ENCODE results near the gene LCN1. TPM values are rescaled to one million over a fixed set of nuclear protein-coding genes. Genes with fewer than 3 reads are reported as not detected.

The LCN1 gene
- total and polyA plus RNA-seq, 2 of the 4 experiments (the other 2 are of a cell fraction), result not detected

DNA sequence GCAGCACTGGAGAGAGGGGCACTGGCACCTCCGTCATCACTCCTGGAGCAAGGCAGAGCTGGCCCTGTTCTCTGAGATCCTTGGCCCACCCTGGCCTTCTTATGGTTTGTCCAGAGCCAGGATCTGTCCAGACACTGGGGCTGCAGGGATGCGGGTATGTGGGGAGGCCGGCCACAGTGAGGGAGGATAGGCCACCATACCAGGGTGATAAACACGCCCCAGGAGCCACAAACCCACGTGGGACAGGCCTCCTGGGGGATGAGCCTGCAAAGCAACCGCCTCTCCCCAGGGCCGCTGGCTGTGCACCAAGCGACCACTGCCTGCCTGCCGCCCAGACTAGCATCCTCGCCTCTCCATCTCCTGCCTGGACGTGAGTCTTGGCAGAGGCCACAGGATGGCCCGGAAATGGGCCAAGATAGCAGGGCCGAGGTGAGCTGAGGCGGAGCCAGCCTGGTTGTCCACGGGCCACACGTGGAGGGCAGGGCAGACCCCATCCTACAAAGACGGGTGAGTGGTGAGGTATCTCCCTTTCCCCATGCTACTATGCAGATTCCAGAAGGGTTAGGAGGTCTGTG is 29.2 kb downstream of the LCN1 start:
- in situ Hi-C loops (cut with MboI; ENCODE audit: low sequenced_read_pairs), result no loop called here
- no peak overlapping the region for H4K91ac ChIP-seq (ENCODE audit: insufficient read depth, low read depth, low read length)
- ChIA-PET POLR2A (ENCODE audit: unreplicated experiment) (no interaction called here), CTCF (no interaction called here)
- no TSS peak for BruUV-seq (replicated peaks)
- no peak overlapping the region for H2BK20ac ChIP-seq (ENCODE audit: low read depth, low read length)
- H3K9me3 ChIP-seq (ENCODE audit: control insufficient read depth, insufficient read depth, low read length), result no peaks in the 10 kb centered on the region
- H3K27ac ChIP-seq (ENCODE audit: insufficient read depth, low read length), result no peak overlapping the region
- H3K4me2 ChIP-seq (ENCODE audit: low read depth, low read length), result no peak overlapping the region
- H3K23ac ChIP-seq (ENCODE audit: low read depth, low read length), result no peak overlapping the region
- H3K4me1 ChIP-seq (ENCODE audit: control insufficient read depth, insufficient read depth, low read length), result no peaks in the 10 kb centered on the region
- H3K4me3 ChIP-seq (ENCODE audit: insufficient read depth, low read depth, low read length), result no peak overlapping the region
- dilution Hi-C loops (cut with HindIII; ENCODE audit: low sequenced_read_pairs, unreplicated experiment), result no loop called here
- H3K18ac ChIP-seq (ENCODE audit: low read depth, low read length), result no peak overlapping the region
- no peak overlapping the region for H2AK9ac ChIP-seq (replicated peaks; ENCODE audit: low read depth, low read length, poor library complexity)
- WGBS, 2 experiments (ENCODE audit: extremely low coverage in 2 of 2, insufficient read length in 1 of 2), result 80% methylated on average over 1 of the region's 17 CpGs; no CpG with 5 or more reads in 1 of the 2 experiments
- no peaks in the 10 kb centered on the region for H3K36me3 ChIP-seq (ENCODE audit: control insufficient read depth, insufficient read depth, low read length)
- intact Hi-C loops (cut with micrococcal nuclease), result no loop called here
- H3K56ac ChIP-seq (ENCODE audit: extremely low read depth, insufficient read depth, low read length), result no peak overlapping the region
- no peak overlapping the region for H2BK5ac ChIP-seq (ENCODE audit: low read depth, low read length, poor library complexity, severe bottlenecking)
- H4K8ac ChIP-seq (ENCODE audit: low read depth in 2 of 2, low read length in 2 of 2), result no peak overlapping the region
- H3K27me3 ChIP-seq (ENCODE audit: control insufficient read depth, insufficient read depth, low read length), result no peaks in the 10 kb centered on the region; the same call in 1 of the 2 replicates
- H2AK5ac ChIP-seq (ENCODE audit: low read depth, low read length), result no peak overlapping the region
- H3K14ac ChIP-seq (replicated peaks; ENCODE audit: low read depth, low read length), result no peak overlapping the region
- no peak overlapping the region for H4K5ac ChIP-seq (ENCODE audit: low read depth, low read length)
- no peak overlapping the region for H2BK120ac ChIP-seq (ENCODE audit: low read depth, low read length)
- no peak overlapping the region for H3K9ac ChIP-seq (ENCODE audit: low read depth, low read length)
- H4K20me1 ChIP-seq (ENCODE audit: insufficient read depth, low read length), result no peaks in the 10 kb centered on the region
- TF ChIP-seq SMC3 (IDR thresholded peaks at IDR 0.05; ENCODE audit: low read depth, low read length) (no peak), MAFK (IDR thresholded peaks at IDR 0.05; ENCODE audit: low read depth, low read length) (no peak)
- no peaks in the 10 kb centered on the region for H3K9me1 ChIP-seq (ENCODE audit: insufficient read depth, low read length)
- no peak overlapping the region for H2BK15ac ChIP-seq (ENCODE audit: low read depth, low read length)
- ATAC-seq (ENCODE audit: low read depth) (no peak), DNase-seq (no peak)
- no peak overlapping the region for H2AFZ ChIP-seq (replicated peaks; ENCODE audit: low read length, poor library complexity)
- no peak overlapping the region for H3K4ac ChIP-seq (ENCODE audit: low read depth, low read length)
- H3K79me1 ChIP-seq (ENCODE audit: low read depth in 1 of 2, low read length in 2 of 2), result no peaks in the 10 kb centered on the region

All from IMR-90 (cell line).